ENCODE data around the gene TEX2.

GRCh38 chr17:64182325-64183012 is 80.6 kb downstream of the TEX2 start:
- TF ChIP-seq EZH2phosphoT487 (IDR thresholded peaks at IDR 0.05; ENCODE audit: insufficient read depth, low read depth) (no peak), EZH2 (IDR thresholded peaks at IDR 0.05; ENCODE audit: insufficient read depth, poor library complexity, severe bottlenecking) (no peak)

Data from GM23248 (cell line).